ENCODE data around the gene CLEC4E.

The CLEC4E gene

DNA sequence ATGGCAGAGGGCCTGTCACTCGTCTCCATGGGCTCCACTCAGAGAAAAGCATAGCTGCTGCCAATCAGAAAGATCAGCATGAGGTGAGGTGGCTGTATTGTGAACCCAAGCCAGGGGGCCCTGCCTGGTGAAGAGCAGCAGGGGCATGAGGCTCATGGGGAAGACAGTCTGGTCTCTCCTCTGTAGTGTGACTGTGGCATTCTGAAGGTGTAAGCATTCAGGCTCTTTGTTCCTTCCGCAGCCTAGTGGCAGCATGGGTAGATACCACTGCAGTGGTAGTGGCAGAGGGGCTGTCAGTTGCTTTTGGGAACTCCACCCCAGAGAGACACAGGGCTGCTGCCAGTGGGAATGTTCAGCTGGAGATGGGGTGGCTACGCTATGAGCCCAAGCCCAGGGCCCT lies 32.5 kb downstream of the CLEC4E start:
- no peak overlapping the region for H3K4me3 ChIP-seq (ENCODE audit: low read length)
- H3K4me2 ChIP-seq (ENCODE audit: low read depth, low read length), result no peak overlapping the region
- H3K9ac ChIP-seq (ENCODE audit: low read length), result no peak overlapping the region
- H3K27me3 ChIP-seq (replicated peaks; ENCODE audit: insufficient read depth, low read length), result no peaks in the 10 kb centered on the region
- no peaks in the 10 kb centered on the region for H3K9me2 ChIP-seq (replicated peaks; ENCODE audit: insufficient read depth, low read length)
- DNase-seq, result no peak
- H3K79me2 ChIP-seq (ENCODE audit: low read length), result no peaks in the 10 kb centered on the region
- no peaks in the 10 kb centered on the region for H3K36me3 ChIP-seq (replicated peaks; ENCODE audit: insufficient read depth, low read length)
- H3F3A ChIP-seq (ENCODE audit: insufficient read depth, low read length), result no peaks in the 10 kb centered on the region
- no peaks in the 10 kb centered on the region for H3K9me3 ChIP-seq (replicated peaks; ENCODE audit: insufficient read depth, low read length)
- no peaks in the 10 kb centered on the region for H4K20me1 ChIP-seq (ENCODE audit: insufficient read depth, low read length)
- TF ChIP-seq, protein P1, sequence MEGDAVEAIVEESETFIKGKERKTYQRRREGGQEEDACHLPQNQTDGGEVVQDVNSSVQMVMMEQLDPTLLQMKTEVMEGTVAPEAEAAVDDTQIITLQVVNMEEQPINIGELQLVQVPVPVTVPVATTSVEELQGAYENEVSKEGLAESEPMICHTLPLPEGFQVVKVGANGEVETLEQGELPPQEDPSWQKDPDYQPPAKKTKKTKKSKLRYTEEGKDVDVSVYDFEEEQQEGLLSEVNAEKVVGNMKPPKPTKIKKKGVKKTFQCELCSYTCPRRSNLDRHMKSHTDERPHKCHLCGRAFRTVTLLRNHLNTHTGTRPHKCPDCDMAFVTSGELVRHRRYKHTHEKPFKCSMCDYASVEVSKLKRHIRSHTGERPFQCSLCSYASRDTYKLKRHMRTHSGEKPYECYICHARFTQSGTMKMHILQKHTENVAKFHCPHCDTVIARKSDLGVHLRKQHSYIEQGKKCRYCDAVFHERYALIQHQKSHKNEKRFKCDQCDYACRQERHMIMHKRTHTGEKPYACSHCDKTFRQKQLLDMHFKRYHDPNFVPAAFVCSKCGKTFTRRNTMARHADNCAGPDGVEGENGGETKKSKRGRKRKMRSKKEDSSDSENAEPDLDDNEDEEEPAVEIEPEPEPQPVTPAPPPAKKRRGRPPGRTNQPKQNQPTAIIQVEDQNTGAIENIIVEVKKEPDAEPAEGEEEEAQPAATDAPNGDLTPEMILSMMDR (IDR thresholded peaks at IDR 0.05; ENCODE audit: low read length), result no peak
- TF ChIP-seq EZH2phosphoT487 (IDR thresholded peaks at IDR 0.05; ENCODE audit: low read length) (no peak), EZH2 (optimal IDR thresholded peaks at IDR 0.05; ENCODE audit: low read depth, low read length) (no peak)
- no peaks in the 10 kb centered on the region for H3K4me1 ChIP-seq (ENCODE audit: low read length)
- H2AFZ ChIP-seq (ENCODE audit: low read length), result no peak overlapping the region
- no peak overlapping the region for H3K27ac ChIP-seq (ENCODE audit: low read length)

DNA sequence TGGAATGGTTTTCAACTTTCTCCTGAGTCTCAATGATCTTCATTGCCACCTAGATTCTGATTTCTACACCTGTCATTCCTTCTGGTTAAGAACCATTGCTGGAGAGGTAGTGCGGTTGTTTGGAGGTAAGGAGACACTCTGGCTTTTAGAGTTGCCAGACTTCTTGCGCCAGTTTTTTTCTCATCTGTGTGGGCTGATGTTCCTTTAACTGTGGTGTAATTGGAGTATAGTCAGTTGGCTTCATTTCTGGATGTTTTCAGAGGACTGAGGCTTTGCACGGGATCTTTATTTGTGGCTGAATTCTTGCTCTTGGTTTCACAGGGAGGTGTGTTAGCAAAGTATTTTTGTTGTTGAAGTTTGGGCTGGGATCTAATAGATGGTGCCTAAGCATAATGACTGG lies 33.1 kb downstream of the CLEC4E start:
- Histone ChIP-seq H3K27me3 (replicated peaks; ENCODE audit: insufficient read depth, low read length) (no peaks in the 10 kb centered on the region), H3K79me2 (ENCODE audit: low read length) (no peaks in the 10 kb centered on the region), H3K9me2 (replicated peaks; ENCODE audit: insufficient read depth, low read length) (no peaks in the 10 kb centered on the region), H3K4me2 (ENCODE audit: low read depth, low read length) (no peak overlapping the region), H3K36me3 (replicated peaks; ENCODE audit: insufficient read depth, low read length) (no peaks in the 10 kb centered on the region), H2AFZ (ENCODE audit: low read length) (no peak overlapping the region), H3K4me1 (ENCODE audit: low read length) (no peaks in the 10 kb centered on the region), H3F3A (ENCODE audit: insufficient read depth, low read length) (no peaks in the 10 kb centered on the region), H3K9ac (ENCODE audit: low read length) (no peak overlapping the region), H3K4me3 (ENCODE audit: low read length) (no peak overlapping the region), H3K27ac (ENCODE audit: low read length) (no peak overlapping the region), H4K20me1 (ENCODE audit: insufficient read depth, low read length) (no peaks in the 10 kb centered on the region), H3K9me3 (replicated peaks; ENCODE audit: insufficient read depth, low read length) (no peaks in the 10 kb centered on the region)
- TF ChIP-seq, protein P1 (IDR thresholded peaks at IDR 0.05; ENCODE audit: low read length), result no peak
- TF ChIP-seq EZH2phosphoT487 (IDR thresholded peaks at IDR 0.05; ENCODE audit: low read length), result no peak
- TF ChIP-seq EZH2 (optimal IDR thresholded peaks at IDR 0.05; ENCODE audit: low read depth, low read length), result no peak
- no peak for DNase-seq

DNA sequence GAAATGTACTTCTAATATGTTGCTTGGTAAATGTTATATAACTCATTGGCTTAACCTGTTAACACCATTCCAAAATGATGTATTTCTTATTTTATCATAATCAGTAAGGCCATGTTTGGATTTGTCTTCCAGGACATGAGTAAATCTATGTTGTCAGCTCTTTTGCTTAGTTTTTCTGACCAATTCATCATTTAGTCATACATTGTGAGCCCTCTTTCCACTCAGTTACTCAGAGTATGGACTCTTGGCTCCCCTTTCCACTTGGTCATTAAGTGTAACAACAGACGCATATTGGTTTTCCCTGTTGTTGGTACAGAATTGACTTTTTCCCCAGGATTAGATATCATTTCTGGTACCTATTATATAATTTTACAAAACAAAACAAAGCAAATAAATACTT lies 36.4 kb downstream of the CLEC4E start:
- Histone ChIP-seq H3K9me2 (replicated peaks; ENCODE audit: insufficient read depth, low read length) (no peaks in the 10 kb centered on the region), H4K20me1 (ENCODE audit: insufficient read depth, low read length) (no peaks in the 10 kb centered on the region)

More for the DNA sequence above, 36.4 kb downstream of the CLEC4E start:
- Histone ChIP-seq H3K27me3 (replicated peaks; ENCODE audit: insufficient read depth, low read length) (no peaks in the 10 kb centered on the region), H3K36me3 (replicated peaks; ENCODE audit: insufficient read depth, low read length) (no peaks in the 10 kb centered on the region), H3F3A (ENCODE audit: insufficient read depth, low read length) (no peaks in the 10 kb centered on the region), H3K9me3 (replicated peaks; ENCODE audit: insufficient read depth, low read length) (no peaks in the 10 kb centered on the region), H3K4me2 (ENCODE audit: low read depth, low read length) (no peak overlapping the region), H2AFZ (ENCODE audit: low read length) (no peak overlapping the region), H3K4me1 (ENCODE audit: low read length) (0 out of 2 replicates have a peak, but pooled peaks cover 6% of the 10 kb centered on the region), H3K79me2 (ENCODE audit: low read length) (no peaks in the 10 kb centered on the region), H3K27ac (ENCODE audit: low read length) (no peak overlapping the region), H3K4me3 (ENCODE audit: low read length) (no peak overlapping the region), H3K9ac (ENCODE audit: low read length) (no peak overlapping the region)
- no peak for DNase-seq
- TF ChIP-seq EZH2 (optimal IDR thresholded peaks at IDR 0.05; ENCODE audit: low read depth, low read length) (no peak), EZH2phosphoT487 (IDR thresholded peaks at IDR 0.05; ENCODE audit: low read length) (no peak)
- TF ChIP-seq, protein P1 (IDR thresholded peaks at IDR 0.05; ENCODE audit: low read length), result no peak

Data from MM.1S (cell line).